GM19438 (cell line): ENCODE results near the gene CDYL.
A peak's percentile ranks its signal among the peaks of the same experiment; 100 is the strongest.
"Not testable (repeated sequence)": the region's sequence is repeated elsewhere in the genome, so short reads cannot be mapped to it uniquely, and the experiment has no call there.

Source experiments
- ATAC-seq: cut with Tn5 transposase; IDR thresholded peaks from one replicate; pipeline ENCODE4 v1.9.1; 2021; ENCODE audit warnings: low read depth; ENCODE audit not compliant: unreplicated experiment

The CDYL gene

GRCh38 chr6:4979426-4979825 is 203.2 kb downstream of the CDYL start:
- no peak for ATAC-seq

- ATAC-seq, result no peak
Observed at GRCh38 chr6:4981761-4982160, 205.6 kb downstream of the CDYL start.

DNA sequence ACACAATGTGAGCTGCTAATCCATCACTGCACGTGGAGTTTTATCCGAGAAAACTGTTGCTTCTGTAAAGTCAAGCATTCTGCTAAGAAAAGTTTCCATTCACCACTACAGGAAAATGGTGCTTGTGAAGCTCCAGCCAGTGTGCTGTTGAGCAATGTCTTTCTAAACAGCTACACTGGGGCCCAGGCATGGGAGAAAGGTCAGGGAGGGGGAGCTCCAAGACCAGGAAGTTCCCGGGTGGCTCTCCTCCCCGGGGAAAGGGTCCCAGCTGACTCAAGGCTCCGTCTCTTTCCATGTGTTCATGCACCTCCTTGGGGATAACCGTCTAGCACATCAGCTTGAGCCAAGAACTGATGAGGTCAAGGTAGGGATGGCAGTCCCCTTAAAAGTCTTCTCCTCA is 207.1 kb downstream of the CDYL start:
- ATAC-seq, result no peak

DNA sequence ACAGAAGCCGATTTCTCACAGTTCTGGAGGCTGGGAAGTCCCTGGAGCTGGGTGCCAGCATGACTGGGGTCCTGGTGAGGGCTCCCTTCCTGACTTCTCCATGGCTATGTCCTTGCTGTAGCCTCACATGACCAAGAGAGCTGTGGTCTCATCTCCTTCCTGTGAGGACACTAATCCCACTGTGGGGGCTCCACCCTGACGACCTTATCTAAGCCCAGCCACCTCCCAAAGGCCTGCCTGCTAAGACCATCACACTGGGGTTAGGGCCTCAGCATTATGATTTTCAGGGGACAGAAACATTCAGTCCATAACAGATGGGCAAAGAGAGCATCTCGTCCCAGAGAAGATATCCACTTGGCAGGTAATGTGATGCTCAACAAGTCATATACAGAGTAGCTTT is 210.8 kb downstream of the CDYL start:
- ATAC-seq, result no peak

DNA sequence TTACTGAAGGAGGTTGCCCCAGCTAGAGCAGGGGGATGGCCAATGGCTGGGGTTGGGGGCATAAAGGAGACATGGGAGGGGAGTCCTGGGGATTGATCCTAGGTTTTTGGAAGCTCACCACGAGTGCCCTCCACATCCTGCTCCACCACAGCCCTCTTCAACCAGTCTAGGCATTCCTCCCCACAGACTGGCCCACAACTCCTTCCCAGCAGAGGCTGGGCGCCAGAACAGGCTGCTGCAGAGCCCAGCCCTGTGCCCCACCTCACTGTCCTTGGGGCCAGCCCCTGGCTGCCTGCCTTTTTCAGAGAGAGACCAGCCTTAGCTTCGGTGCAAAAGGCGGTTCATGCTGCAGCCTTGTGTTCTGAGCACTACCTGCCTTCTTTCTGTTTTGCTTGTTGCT is 211.2 kb downstream of the CDYL start:
- no peak for ATAC-seq

DNA sequence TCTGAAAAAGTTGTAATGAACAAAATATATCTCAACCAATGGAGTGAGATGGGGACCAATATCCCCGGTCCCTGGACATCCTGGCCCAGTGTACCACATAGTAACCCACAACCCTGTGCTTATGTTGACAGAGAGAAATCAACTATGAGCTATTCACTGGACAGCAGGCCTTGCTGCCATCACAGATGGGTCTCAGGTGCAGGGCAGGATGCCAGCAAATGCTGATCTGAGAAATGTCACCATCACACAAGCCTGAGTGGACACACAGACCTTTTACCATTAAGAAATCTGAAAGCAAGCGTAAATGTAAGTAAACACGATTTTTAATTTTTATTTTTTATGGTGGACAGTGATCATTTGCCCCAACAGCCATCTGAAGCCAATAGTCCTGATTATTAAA is 218.5 kb downstream of the CDYL start:
- ATAC-seq, result no peak

DNA sequence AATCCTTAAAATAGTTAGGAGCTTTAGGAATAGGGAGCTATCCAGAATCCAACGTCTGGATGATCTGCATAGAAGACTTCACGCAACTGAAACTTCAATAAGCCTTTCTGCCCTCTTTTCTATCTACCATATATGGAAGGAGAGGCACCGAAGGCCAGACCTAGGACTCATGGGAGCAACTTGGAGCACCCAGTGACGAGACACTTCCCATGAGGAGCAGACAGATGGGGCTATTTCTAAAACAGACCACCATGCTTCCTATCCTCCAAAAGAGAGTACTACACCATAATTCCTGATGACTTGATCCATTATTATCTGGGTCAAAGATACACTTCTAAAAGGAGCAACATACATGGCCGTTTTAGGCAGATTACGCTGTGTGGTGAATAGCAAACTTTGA is 221.7 kb downstream of the CDYL start:
- no peak for ATAC-seq

DNA sequence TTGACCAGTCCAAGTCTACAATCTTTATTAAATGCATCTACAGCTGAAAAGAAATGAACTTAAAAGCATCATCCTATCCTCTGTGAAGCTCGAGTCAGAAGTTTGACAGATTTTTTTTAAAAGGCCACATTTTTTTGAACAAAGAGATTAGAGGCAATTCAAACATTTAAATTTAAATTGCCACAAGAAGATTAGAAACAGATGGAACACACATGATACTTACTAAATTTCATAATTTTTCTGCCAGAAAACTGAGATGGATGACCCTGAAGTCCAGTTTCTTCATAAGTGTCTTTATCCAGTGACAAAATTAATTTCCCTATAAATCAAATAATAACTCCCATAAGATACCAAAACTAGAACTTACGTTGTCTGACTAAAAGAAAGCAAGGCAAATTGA is 223.4 kb downstream of the CDYL start:
- ATAC-seq, result no peak

DNA sequence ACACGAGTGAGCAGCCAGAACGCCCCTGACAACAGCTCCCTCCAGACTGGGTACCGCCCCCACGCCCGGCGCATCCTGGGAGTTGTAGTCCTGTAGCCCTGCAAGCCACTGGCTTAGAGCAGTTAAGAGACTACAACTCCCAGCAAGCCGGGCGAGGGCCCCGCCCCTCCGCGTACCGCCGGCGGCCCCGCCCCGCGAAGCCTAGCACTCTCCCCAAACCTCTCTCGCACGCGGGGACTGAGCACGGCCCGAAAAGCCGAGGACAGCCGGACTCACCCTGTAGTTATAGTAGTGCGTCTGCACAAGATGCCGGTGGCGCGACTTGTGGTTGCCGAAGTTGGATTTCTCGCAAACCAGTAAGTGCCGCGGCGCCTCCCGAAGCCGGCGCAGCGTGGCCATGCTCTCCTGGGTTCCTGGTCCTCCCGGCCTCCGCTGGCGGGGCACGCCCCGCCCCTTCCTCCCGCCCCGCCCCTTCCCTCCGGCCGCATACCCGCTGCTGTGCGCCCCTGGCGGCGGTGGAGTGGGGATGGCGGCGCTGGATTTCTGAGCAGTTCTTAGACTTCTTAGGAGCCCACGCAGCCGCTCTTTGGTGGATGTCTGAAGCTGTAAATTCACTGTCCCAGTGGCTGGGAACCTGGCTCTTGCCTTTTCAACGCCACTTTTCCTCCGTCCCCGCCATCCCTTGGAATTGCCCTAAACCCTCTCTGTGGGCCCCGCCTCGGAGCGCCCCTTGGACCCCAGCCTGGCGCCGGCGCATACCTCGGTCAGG is 227.6 kb downstream of the CDYL start, which contains the start of gene RPP40:
TSS of gene RPP40 (minus strand) at position 434 of the 769 bp plus-strand sequence. CDS start at position 399, 35 bp downstream.
- peak; percentile 87 for ATAC-seq

DNA sequence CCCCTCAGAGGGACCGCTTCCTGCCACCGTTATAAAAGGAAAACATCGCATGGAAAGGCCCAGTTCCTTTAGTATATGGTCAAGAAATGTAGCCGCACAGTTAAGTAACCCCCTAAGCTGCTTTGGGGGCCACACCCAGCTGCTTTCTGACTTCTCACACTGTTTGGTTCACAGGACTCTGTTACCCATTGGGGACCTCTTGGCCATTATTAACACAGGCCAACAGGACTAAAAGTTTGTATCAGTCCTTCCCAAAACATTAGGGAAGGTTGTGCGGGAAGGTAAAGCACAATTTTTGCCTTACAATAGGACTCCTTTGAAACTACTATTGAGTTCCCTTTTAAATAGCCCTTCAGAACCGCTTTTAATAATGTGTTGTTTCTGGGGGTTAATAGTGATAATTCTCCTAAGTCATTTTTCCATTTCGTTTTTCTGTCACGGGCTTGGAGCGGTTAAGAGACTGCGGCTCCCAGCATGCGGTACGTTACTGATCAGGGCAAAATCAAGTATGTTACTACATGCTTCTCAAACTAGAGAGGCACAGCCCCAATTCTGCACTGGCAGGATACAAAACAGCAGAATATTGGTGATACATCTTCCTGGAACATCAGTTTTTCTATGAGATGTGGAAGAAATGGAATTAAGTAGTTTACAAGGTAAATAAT is 228.3 kb downstream of the CDYL start:
- ATAC-seq, result peak; percentile 1

DNA sequence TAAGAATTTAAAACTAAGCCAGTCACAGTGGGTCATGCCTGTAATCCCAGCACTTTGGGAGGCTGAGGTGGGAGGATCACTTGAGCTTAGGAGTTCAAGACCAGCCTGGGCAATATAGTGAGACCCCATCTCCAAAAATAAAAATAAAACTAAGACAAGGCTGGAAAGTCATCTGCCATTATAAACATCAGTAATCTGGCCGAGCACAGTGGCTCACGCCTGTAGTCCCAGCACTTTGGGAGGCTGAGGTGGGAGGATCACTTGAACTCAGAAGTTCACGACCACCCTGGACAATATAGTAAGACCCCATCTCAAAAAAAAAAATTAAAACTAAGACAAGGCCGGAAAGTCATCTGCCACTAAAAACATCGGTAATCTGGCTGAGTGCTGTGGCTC is 228.8 kb downstream of the CDYL start:
- not testable (repeated sequence) for ATAC-seq
